Colonic mucosa (tissue), 4 donors: ENCODE data around the gene TMEM271. TPM values are rescaled to one million over a fixed set of nuclear protein-coding genes. Genes with fewer than 3 reads are reported as not detected.

Experiments used
- DNase-seq: peaks from one replicate; pipeline ENCODE4 v3.0.0-alpha.2; 2020
- H3K27ac ChIP-seq: fragments of 200-600 bp; one replicate; pipeline ENCODE4 v1.8.0; 2021
- H3K27me3 ChIP-seq: fragments of 200-600 bp; one replicate; pipeline ENCODE4 v1.8.0; 2021
- H3K36me3 ChIP-seq: fragments of 200-600 bp; one replicate; pipeline ENCODE4 v1.8.0; 2021
- H3K4me1 ChIP-seq: fragments of 200-600 bp; one replicate; pipeline ENCODE4 v1.8.0; 2021; ENCODE audit warnings: mild to moderate bottlenecking
- H3K4me3 ChIP-seq: fragments of 200-600 bp; one replicate; pipeline ENCODE4 v1.8.0; 2021
- H3K9ac ChIP-seq, 2 donors: one replicate each; pipeline ENCODE4 v1.7.0; 2013; ENCODE audit warnings: control low read depth in 2 of 2, low read depth in 2 of 2, low read length in 2 of 2
- H3K9me3 ChIP-seq: fragments of 200-600 bp; one replicate; pipeline ENCODE4 v1.8.0; 2021
- CTCF ChIP-seq: fragments of 200-600 bp; IDR thresholded peaks from one replicate; pipeline ENCODE4 v1.8.0; 2022; ENCODE audit warnings: antibody characterized with exemption, mild to moderate bottlenecking
- intact Hi-C: fragments of 100-400 bp; cut with DNase I; formaldehyde crosslinking; loops from one replicate; pipeline ENCODE4 v1.14.1; 2022
- total RNA-seq, 2 donors: library from RNA; stranded (reverse); fragmentation: NEBNext Ultra II Directional in 1 of 2; extraction: Animal tissue kit (Norgen Biotek cat#: 25700) in 1 of 2; gene quantifications; one replicate each; pipeline ENCODE4 v1.2.1, GENCODE V29; 2021
- donor health status: healthy.
- donor health status: DM: no; HTN: no; CAD: no.
- donor health status: DM: no; HTN: no; CAD: no.

The TMEM271 gene
- total RNA-seq, 2 donors from 2014 or later: not detected

- Histone ChIP-seq H3K4me3 (no peak overlapping the region), H3K9me3 (no peaks in the 10 kb centered on the region), H3K27ac (no peak overlapping the region), H3K27me3 (no peaks in the 10 kb centered on the region), H3K36me3 (no peaks in the 10 kb centered on the region), H3K9ac (no peak overlapping the region), H3K4me1 (no peaks in the 10 kb centered on the region)
- intact Hi-C loops: no loop called here
- no peak for TF ChIP-seq CTCF
- no peak for DNase-seq
These were observed 49.7 kb downstream of the TMEM271 start for GRCh38 chr4:526189-526909.

- Histone ChIP-seq H3K4me3 (no peak overlapping the region), H3K4me1 (no peaks in the 10 kb centered on the region), H3K27me3 (no peaks in the 10 kb centered on the region), H3K27ac (no peak overlapping the region), H3K9ac (no peak overlapping the region), H3K36me3 (no peaks in the 10 kb centered on the region), H3K9me3 (no peaks in the 10 kb centered on the region)
- TF ChIP-seq CTCF: no peak
- no peak for DNase-seq
- intact Hi-C loops: no loop called here
These were observed 50.4 kb downstream of the TMEM271 start for GRCh38 chr4:525660-526059.

GRCh38 chr4:524196-524595, 51.9 kb downstream of the TMEM271 start:
- Histone ChIP-seq H3K4me1 (no peaks in the 10 kb centered on the region), H3K9me3 (no peaks in the 10 kb centered on the region), H3K27me3 (no peaks in the 10 kb centered on the region), H3K27ac (no peak overlapping the region), H3K36me3 (no peaks in the 10 kb centered on the region), H3K9ac (no peak overlapping the region), H3K4me3 (no peak overlapping the region)
- no peak for DNase-seq
- no peak for TF ChIP-seq CTCF
- intact Hi-C loops: no loop called here

Other genes starting within 250 kb of the TMEM271 start
- gene ZNF141, start 238.5 kb downstream of the TMEM271 start, total RNA-seq: 10 to 100 TPM; 16.7 to 17.4 TPM
- gene ZNF721, start 77.1 kb downstream of the TMEM271 start, total RNA-seq: 10 to 100 TPM; 20.9 to 24.3 TPM
- gene PIGG, start 77.1 kb downstream of the TMEM271 start, total RNA-seq: 10 to 100 TPM; 44.8 to 45.3 TPM
- 1 to 10 TPM; 1.2 to 2.3 TPM for gene PDE6B, start 49.3 kb upstream of the TMEM271 start, total RNA-seq
- 100 to 1,000 TPM; 416 to 553 TPM for gene ATP5ME, start 98.0 kb upstream of the TMEM271 start, total RNA-seq
- 10 to 100 TPM; 17.3 to 53.6 TPM for gene MYL5, start 98.2 kb upstream of the TMEM271 start, total RNA-seq
- gene SLC49A3, start 112.9 kb upstream of the TMEM271 start, total RNA-seq: 1 to 10 TPM; 7.1 to 8.4 TPM
- 10 to 100 TPM; 50.8 to 53.2 TPM for gene PCGF3, start 129.5 kb upstream of the TMEM271 start, total RNA-seq
- 10 to 100 TPM in 1 of 2 donors, 1 to 10 TPM in 1; 2.7 to 16.5 TPM for gene CPLX1, start 249.8 kb upstream of the TMEM271 start, total RNA-seq